ENCODE data around the gene PRKD2. TPM values are rescaled to one million over a fixed set of nuclear protein-coding genes. Genes with fewer than 3 reads are reported as not detected.

The PRKD2 gene
- total RNA-seq, 1 donor from 2014 or later = 14.9 TPM

DNA sequence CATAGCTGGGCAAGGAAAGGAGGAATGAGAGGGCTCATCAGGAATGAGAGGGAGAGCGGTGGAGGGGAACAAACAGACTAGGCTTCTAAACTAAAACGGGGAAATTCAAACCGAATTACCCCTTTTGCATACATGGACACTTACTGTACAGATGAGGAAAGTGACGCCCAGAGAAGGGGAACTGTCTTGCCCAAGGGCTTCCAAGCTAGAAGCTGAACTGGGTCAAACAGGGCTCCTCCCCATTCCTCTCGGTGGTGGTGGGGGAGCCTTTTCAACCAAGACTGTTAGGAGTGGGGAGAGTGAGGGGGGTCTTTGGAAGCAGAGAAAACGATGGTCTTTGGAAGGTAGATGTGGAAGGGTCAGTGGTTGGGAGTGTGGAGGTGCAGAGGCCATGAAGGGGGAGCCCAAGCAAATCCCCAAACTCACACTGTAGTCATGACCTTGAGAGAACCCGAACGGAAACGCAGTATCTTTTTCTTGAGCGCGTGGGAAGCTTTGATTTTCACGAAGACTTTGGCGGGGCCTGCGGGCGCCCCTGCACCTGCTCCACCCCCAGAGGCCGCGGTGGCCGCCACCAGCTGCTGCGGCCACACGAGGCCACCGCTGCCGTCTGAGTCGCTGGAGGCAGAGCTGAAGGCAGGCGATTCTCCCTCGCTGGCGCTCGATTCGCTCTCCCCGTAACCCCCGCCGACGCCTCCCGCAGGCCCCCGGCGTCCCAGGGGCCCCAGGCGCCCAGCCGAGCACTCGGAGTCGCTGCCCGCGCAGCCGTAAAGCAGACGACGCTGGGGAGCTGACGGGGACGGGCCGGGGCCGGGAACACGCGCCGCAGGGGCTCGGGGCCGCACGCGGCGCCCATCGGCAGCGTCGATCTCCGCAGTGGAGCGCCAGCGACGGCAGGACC, 68.6 kb downstream of the PRKD2 start:
- no peak overlapping the region for H2AFZ ChIP-seq (replicated peaks)

GRCh38 chr19:46646402-46646801, 70.5 kb downstream of the PRKD2 start:
- Mint-ChIP-seq H3K4me1 (peaks cover 12% of the 10 kb centered on the region), H3K36me3 (peaks cover 14% of the 10 kb centered on the region), H3K9me3 (peaks cover 25% of the 10 kb centered on the region), H3K27me3 (ENCODE audit: insufficient read depth, low read depth) (peaks cover 41% of the 10 kb centered on the region), H3K4me3 (no peak overlapping the region), H3K27ac (no peak overlapping the region)
- Histone ChIP-seq H3K4me3 (no peak overlapping the region), H3K79me2 (ENCODE audit: low read depth) (no peaks in the 10 kb centered on the region), H3K4me2 (no peak overlapping the region), H3K27ac (no peak overlapping the region), H2AFZ (replicated peaks) (no peak overlapping the region), H3K4me1 (no peaks in the 10 kb centered on the region), H3K9ac (no peak overlapping the region), H3K27me3 (peaks cover 98% of the 10 kb centered on the region), H3K9me3 (ENCODE audit: low read depth) (no peaks in the 10 kb centered on the region), H3F3A (ENCODE audit: low read depth) (no peaks in the 10 kb centered on the region), H3K36me3 (no peaks in the 10 kb centered on the region), H4K20me1 (ENCODE audit: low read depth) (no peaks in the 10 kb centered on the region)
- no peak for DNase-seq (ENCODE audit: low spot score)
- no peak for TF ChIP-seq CTCF (IDR thresholded peaks at IDR 0.05)
- no peak for TF ChIP-seq EZH2 (IDR thresholded peaks at IDR 0.05)
- TF ChIP-seq EZH2phosphoT487 (IDR thresholded peaks at IDR 0.05) = no peak

More for the DNA sequence above, 68.6 kb downstream of the PRKD2 start:
- no peak for DNase-seq (ENCODE audit: low spot score)
- H3K27me3 Mint-ChIP-seq (ENCODE audit: insufficient read depth, low read depth) = peaks cover 36% of the 10 kb centered on the region
- no peaks in the 10 kb centered on the region for H3K79me2 ChIP-seq (ENCODE audit: low read depth)
- TF ChIP-seq CTCF (IDR thresholded peaks at IDR 0.05) (no peak), EZH2 (IDR thresholded peaks at IDR 0.05) (peak; percentile 92), EZH2phosphoT487 (IDR thresholded peaks at IDR 0.05) (peak; percentile 85)
- H3K27ac ChIP-seq = no peak overlapping the region
- H3K36me3 Mint-ChIP-seq = peaks cover 14% of the 10 kb centered on the region
- no peaks in the 10 kb centered on the region for H3K9me3 ChIP-seq (ENCODE audit: low read depth)
- no peaks in the 10 kb centered on the region for H3K4me1 ChIP-seq
- no peaks in the 10 kb centered on the region for H3F3A ChIP-seq (ENCODE audit: low read depth)
- no peaks in the 10 kb centered on the region for H4K20me1 ChIP-seq (ENCODE audit: low read depth)
- no peak overlapping the region for H3K27ac Mint-ChIP-seq
- H3K9me3 Mint-ChIP-seq = peaks cover 22% of the 10 kb centered on the region
- H3K9ac ChIP-seq = no peak overlapping the region
- H3K4me3 Mint-ChIP-seq = peak overlapping the region; percentile 45
- no peak overlapping the region for H3K4me3 ChIP-seq
- no peak overlapping the region for H3K4me2 ChIP-seq
- no peaks in the 10 kb centered on the region for H3K36me3 ChIP-seq
- peaks cover 93% of the 10 kb centered on the region for H3K27me3 ChIP-seq
- peaks cover 12% of the 10 kb centered on the region for H3K4me1 Mint-ChIP-seq

DNA sequence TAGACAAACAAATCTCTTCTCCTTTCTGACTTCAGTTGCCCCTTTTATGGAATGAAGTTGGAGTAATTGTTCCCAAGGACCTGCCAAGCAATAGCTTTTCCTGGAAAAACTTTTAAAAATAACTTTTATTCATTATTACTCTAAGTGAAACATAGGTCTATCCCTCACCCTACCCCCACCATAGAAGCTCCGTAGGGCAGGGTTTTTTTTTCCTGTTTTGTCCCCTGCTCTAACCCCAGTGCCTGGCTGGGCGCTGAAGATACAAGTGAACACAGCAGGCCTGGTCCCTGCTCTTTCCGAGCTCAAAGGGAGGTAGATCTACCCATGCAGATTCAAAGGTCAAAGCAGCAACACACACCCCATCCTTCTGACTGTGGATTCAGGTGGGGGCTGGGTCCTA, 72.2 kb downstream of the PRKD2 start:
- H2AFZ ChIP-seq (replicated peaks) = no peak overlapping the region
- no peak for DNase-seq (ENCODE audit: low spot score)
- peaks cover 10% of the 10 kb centered on the region for H3K36me3 Mint-ChIP-seq
- H3K36me3 ChIP-seq = no peaks in the 10 kb centered on the region
- peaks cover 4% of the 10 kb centered on the region for H3F3A ChIP-seq (ENCODE audit: low read depth)
- H3K4me1 ChIP-seq = no peaks in the 10 kb centered on the region
- peaks cover 18% of the 10 kb centered on the region for H3K9me3 Mint-ChIP-seq
- no peaks in the 10 kb centered on the region for H4K20me1 ChIP-seq (ENCODE audit: low read depth)
- H3K27me3 Mint-ChIP-seq (ENCODE audit: insufficient read depth, low read depth) = peaks cover 38% of the 10 kb centered on the region
- no peak overlapping the region for H3K27ac ChIP-seq
- peaks cover 11% of the 10 kb centered on the region for H3K4me1 Mint-ChIP-seq
- no peaks in the 10 kb centered on the region for H3K9me3 ChIP-seq (ENCODE audit: low read depth)
- H3K9ac ChIP-seq = no peak overlapping the region
- no peak overlapping the region for H3K27ac Mint-ChIP-seq
- H3K4me3 ChIP-seq = no peak overlapping the region
- TF ChIP-seq CTCF (IDR thresholded peaks at IDR 0.05) (no peak), EZH2phosphoT487 (IDR thresholded peaks at IDR 0.05) (no peak), EZH2 (IDR thresholded peaks at IDR 0.05) (no peak)
- H3K79me2 ChIP-seq (ENCODE audit: low read depth) = no peaks in the 10 kb centered on the region
- H3K4me3 Mint-ChIP-seq = no peak overlapping the region
- peaks cover 98% of the 10 kb centered on the region for H3K27me3 ChIP-seq
- H3K4me2 ChIP-seq = no peak overlapping the region
